Astrocyte (in vitro differentiated cells and primary cell): ENCODE data around the gene UQCRQ.

Source experiments
- CTCF ChIP-seq: IDR thresholded peaks from 2 replicates; pipeline ENCODE4 v1.5.1; 2011; ENCODE audit warnings: low read depth, mild to moderate bottlenecking, inconsistent platforms, low read length, moderate library complexity; ENCODE audit not compliant: insufficient read depth
- EZH2 ChIP-seq: IDR thresholded peaks from 2 replicates; pipeline ENCODE4 v1.6.1; 2012; ENCODE audit warnings: mild to moderate bottlenecking, low read length, inconsistent platforms; ENCODE audit not compliant: insufficient read depth

- TF ChIP-seq CTCF (no peak), EZH2 (no peak)
These were observed 30.2 kb downstream of the UQCRQ start for GRCh38 chr5:132896685-132897084.
